Left lobe of liver (tissue), 2 donors: ENCODE measurements around the gene ADGRG3. TPM values are rescaled to one million over a fixed set of nuclear protein-coding genes. Genes with fewer than 3 reads are reported as not detected.
A peak's percentile ranks its signal among the peaks of the same experiment; 100 is the strongest.
"Not testable (repeated sequence)": the region's sequence is repeated elsewhere in the genome, so short reads cannot be mapped to it uniquely, and the experiment has no call there.

Experiments used
- ATAC-seq: fragments of 200-7000 bp; cut with Tn5 transposase; one replicate; pipeline ENCODE4 v1.9.1; 2020; ENCODE audit warnings: mild to moderate bottlenecking, moderate library complexity
- DNase-seq: peaks from one replicate; pipeline ENCODE4 v3.0.0-alpha.2; 2020; ENCODE audit warnings: low spot score
- total RNA-seq: library from RNA; stranded (reverse); gene quantifications from one replicate; pipeline ENCODE4 v1.2.1, GENCODE V29; 2021
- donor health status: DM: no; HTN: no; CAD: no; lungs with moderate emphysema.
- donor health status: DM: no; HTN: yes; CAD: no.

ADGRG3 gene
- total RNA-seq, 1 donor from 2014 or later = 0.43 TPM

- no peak for ATAC-seq
- no peak for DNase-seq
These were observed 43.9 kb downstream of the ADGRG3 start for GRCh38 chr16:57711993-57712392.

GRCh38 chr16:57712569-57712968 lies 44.5 kb downstream of the ADGRG3 start:
- not testable (repeated sequence) for ATAC-seq

GRCh38 chr16:57713596-57713995 lies 45.5 kb downstream of the ADGRG3 start:
- no peak for ATAC-seq
- no peak for DNase-seq

More at GRCh38 chr16:57712569-57712968, 44.5 kb downstream of the ADGRG3 start:
- DNase-seq = not testable (repeated sequence)

- ATAC-seq (no peak), DNase-seq (no peak)
These were observed 45.9 kb downstream of the ADGRG3 start for GRCh38 chr16:57714047-57714446.

- ATAC-seq = peak; percentile 99
- DNase-seq = peak; percentile 85
These were observed 52.1 kb downstream of the ADGRG3 start for GRCh38 chr16:57720142-57720575.

GRCh38 chr16:57721356-57722209 lies 53.5 kb downstream of the ADGRG3 start:
- DNase-seq (no peak), ATAC-seq (no peak)

GRCh38 chr16:57722210-57722499 lies 54.0 kb downstream of the ADGRG3 start:
- ATAC-seq = no peak
- no peak for DNase-seq

GRCh38 chr16:57722651-57723050 lies 54.5 kb downstream of the ADGRG3 start:
- ATAC-seq = no peak
- no peak for DNase-seq

- ATAC-seq (peak; percentile 30), DNase-seq (no peak)
These were observed 55.1 kb downstream of the ADGRG3 start for GRCh38 chr16:57723170-57723569.

GRCh38 chr16:57724531-57724930 lies 56.4 kb downstream of the ADGRG3 start:
- no peak for DNase-seq
- no peak for ATAC-seq

GRCh38 chr16:57725151-57725550 lies 57.0 kb downstream of the ADGRG3 start:
- DNase-seq = no peak
- ATAC-seq = no peak

GRCh38 chr16:57725554-57725953 lies 57.4 kb downstream of the ADGRG3 start:
- ATAC-seq = no peak
- DNase-seq = no peak

- DNase-seq = no peak
- ATAC-seq = no peak
These were observed 57.9 kb downstream of the ADGRG3 start for GRCh38 chr16:57725976-57726375.

GRCh38 chr16:57726433-57726947 lies 58.4 kb downstream of the ADGRG3 start:
- ATAC-seq = no peak

GRCh38 chr16:57727610-57728009 lies 59.5 kb downstream of the ADGRG3 start:
- ATAC-seq = no peak
- no peak for DNase-seq

More at GRCh38 chr16:57726433-57726947, 58.4 kb downstream of the ADGRG3 start:
- no peak for DNase-seq

- no peak for DNase-seq
These were observed 60.5 kb downstream of the ADGRG3 start for GRCh38 chr16:57728336-57729181.

GRCh38 chr16:57729182-57729484 lies 61.0 kb downstream of the ADGRG3 start:
- no peak for ATAC-seq
- no peak for DNase-seq

More at GRCh38 chr16:57728336-57729181, 60.5 kb downstream of the ADGRG3 start:
- no peak for ATAC-seq

GRCh38 chr16:57729852-57730251 lies 61.7 kb downstream of the ADGRG3 start:
- DNase-seq, ATAC-seq: not testable (repeated sequence)

- ATAC-seq = no peak
- no peak for DNase-seq
These were observed 62.9 kb downstream of the ADGRG3 start for GRCh38 chr16:57730771-57731730.

- no peak for ATAC-seq
- no peak for DNase-seq
These were observed 63.9 kb downstream of the ADGRG3 start for GRCh38 chr16:57732037-57732436.

GRCh38 chr16:57732714-57733113 lies 64.6 kb downstream of the ADGRG3 start:
- DNase-seq (no peak), ATAC-seq (no peak)
